Measurements from ENCODE around the gene RUFY3. TPM values are rescaled to one million over a fixed set of nuclear protein-coding genes. Genes with fewer than 3 reads are reported as not detected.

RUFY3 gene
- polyA plus RNA-seq, 2 of the 4 experiments (the other 2 are of a cell fraction): 8.1 to 20.8 TPM

- TF ChIP-seq ATOH8 (CRISPR knock-in tag; IDR thresholded peaks at IDR 0.05; ENCODE audit: low read depth) (no peak), PHF8 (IDR thresholded peaks at IDR 0.05; ENCODE audit: borderline replicate concordance, low read depth) (no peak), ZNF302 (CRISPR knock-in tag; IDR thresholded peaks at IDR 0.05) (no peak), MYC (IDR thresholded peaks at IDR 0.05; ENCODE audit: borderline replicate concordance, low read length) (no peak), HES2 (IDR thresholded peaks at IDR 0.05) (no peak), HOXB5 (CRISPR knock-in tag; IDR thresholded peaks at IDR 0.05) (no peak), SREBF2 (IDR thresholded peaks at IDR 0.05) (no peak)
These were observed 122.4 kb downstream of the RUFY3 start (continued) for GRCh38 chr4:70844180-70844579.

GRCh38 chr4:70849291-70849690, 127.5 kb downstream of the RUFY3 start:
- Histone ChIP-seq H3K27ac (no peak overlapping the region), H3K4me2 (no peak overlapping the region), H3K4me1 (no peaks in the 10 kb centered on the region), H3K4me3 (no peak overlapping the region), H3K9me3 (no peaks in the 10 kb centered on the region)
- no peak for ATAC-seq
- DNase-seq (ENCODE audit: low read depth in 1 of 2, low spot score in 1 of 2): no peak
- FAIRE-seq: no peak
- POLR2A ChIA-PET: no interaction called here
- no peak for TF ChIP-seq PBX3 (IDR thresholded peaks at IDR 0.05)
- TF ChIP-seq BCL3 (IDR thresholded peaks at IDR 0.05): no peak
- no peak for TF ChIP-seq RARB (CRISPR knock-in tag; IDR thresholded peaks at IDR 0.05)
- no peak for TF ChIP-seq SREBF2 (IDR thresholded peaks at IDR 0.05)
- no peak for TF ChIP-seq HOXB5 (CRISPR knock-in tag; IDR thresholded peaks at IDR 0.05)
- TF ChIP-seq TFCP2L1 (CRISPR knock-in tag; IDR thresholded peaks at IDR 0.05): no peak
- TF ChIP-seq TP53 (CRISPR knock-in tag; IDR thresholded peaks at IDR 0.05): no peak
- TF ChIP-seq REST (IDR thresholded peaks at IDR 0.05): no peak
- no peak for TF ChIP-seq HES2 (IDR thresholded peaks at IDR 0.05)
- 83% methylated on average over 5 of the region's 5 CpGs for WGBS (ENCODE audit: missing lambda C conversion rate)
- CTCF ChIA-PET: no interaction called here

GRCh38 chr4:70855464-70855863, 133.7 kb downstream of the RUFY3 start:
- no peak for DNase-seq (ENCODE audit: low read depth in 1 of 2, low spot score in 1 of 2)
- Histone ChIP-seq H3K4me2 (no peak overlapping the region), H3K4me1 (no peaks in the 10 kb centered on the region), H3K9me3 (no peaks in the 10 kb centered on the region), H3K4me3 (no peak overlapping the region), H3K27ac (no peak overlapping the region)
- POLR2A ChIA-PET: no interaction called here
- no peak for TF ChIP-seq HMGXB4 (CRISPR knock-in tag; IDR thresholded peaks at IDR 0.05; ENCODE audit: borderline replicate concordance)
- TF ChIP-seq HEYL (CRISPR knock-in tag; IDR thresholded peaks at IDR 0.05): no peak
- TF ChIP-seq MAFK (IDR thresholded peaks at IDR 0.05; ENCODE audit: partially characterized antibody): peak; percentile 57
- no peak for ATAC-seq
- WGBS (ENCODE audit: missing lambda C conversion rate): 91% methylated on average over 2 of the region's 2 CpGs
- CTCF ChIA-PET: no interaction called here
- no peak for FAIRE-seq
